ENCODE measurements around the gene BCAR1.
"Not testable (repeated sequence)": the region's sequence is repeated elsewhere in the genome, so short reads cannot be mapped to it uniquely, and the experiment has no call there.

BCAR1 gene

DNA sequence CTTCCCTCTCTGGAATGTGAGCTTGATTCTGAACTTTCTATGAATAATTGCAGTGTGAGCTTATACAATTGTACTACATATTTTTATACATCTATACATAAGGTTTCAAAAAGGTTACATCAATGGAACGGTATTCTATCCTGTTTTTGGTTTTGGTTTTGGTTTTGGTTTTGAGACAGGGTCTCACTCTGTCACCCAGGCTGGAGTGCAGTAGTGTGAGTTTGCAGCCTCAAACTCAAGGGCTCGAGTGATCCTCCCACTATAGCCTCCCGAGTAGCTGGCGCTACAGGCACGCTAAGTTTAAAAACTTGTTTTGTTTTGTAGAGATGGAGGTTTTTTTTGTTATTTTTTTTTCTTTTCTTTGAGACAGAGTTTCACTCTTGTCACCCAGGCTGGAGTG lies 31.6 kb downstream of the BCAR1 start:
- H3K4me3 ChIP-seq (ENCODE audit: extremely low read depth, insufficient read depth, low read length, poor library complexity, severe bottlenecking) = no peak overlapping the region
- H3K27ac ChIP-seq (ENCODE audit: low read depth, low read length, severe bottlenecking) = no peak overlapping the region
- no peaks in the 10 kb centered on the region for H3K9me3 ChIP-seq (ENCODE audit: control insufficient read depth, low read length)
- no peaks in the 10 kb centered on the region for H3K36me3 ChIP-seq (ENCODE audit: control insufficient read depth, insufficient read depth, low read length)
- 93 to 97% methylated on average over 2 to 5 of the region's 5 CpGs for WGBS, 2 experiments (ENCODE audit: insufficient coverage in 2 of 2)
- no peaks in the 10 kb centered on the region for H3K4me1 ChIP-seq (ENCODE audit: control insufficient read depth, insufficient read depth, low read length, poor library complexity, severe bottlenecking)

- 81 to 82% methylated on average over 4 of the region's 4 CpGs for WGBS, 2 experiments (ENCODE audit: insufficient coverage in 2 of 2)
- Histone ChIP-seq H3K36me3 (ENCODE audit: control insufficient read depth, insufficient read depth, low read length) (no peaks in the 10 kb centered on the region), H3K27ac (ENCODE audit: low read depth, low read length, severe bottlenecking) (no peak overlapping the region)
Measured at GRCh38 chr16:75219088-75219487, 32.3 kb downstream of the BCAR1 start.

GRCh38 chr16:75218256-75219076 lies 33.0 kb downstream of the BCAR1 start, which contains the start of gene CTRB1:
Gene CTRB1, plus strand, starts transcription at chr16:75218988. Its CDS starts 20 bp downstream, at chr16:75219008.
- Histone ChIP-seq H3K9me3 (ENCODE audit: control insufficient read depth, low read length) (no peaks in the 10 kb centered on the region), H3K4me1 (ENCODE audit: control insufficient read depth, insufficient read depth, low read length, poor library complexity, severe bottlenecking) (no peaks in the 10 kb centered on the region), H3K4me3 (ENCODE audit: extremely low read depth, insufficient read depth, low read length, poor library complexity, severe bottlenecking) (no peak within 1 kb of the TSS), H3K27ac (ENCODE audit: low read depth, low read length, severe bottlenecking) (no peak within 1 kb of the TSS), H3K36me3 (ENCODE audit: control insufficient read depth, insufficient read depth, low read length) (no peaks in the 10 kb centered on the region)
- WGBS, 2 experiments (ENCODE audit: insufficient coverage in 2 of 2) = 82 to 86% methylated on average over 13 to 18 of the region's 19 CpGs

More at GRCh38 chr16:75219088-75219487, 32.3 kb downstream of the BCAR1 start:
- no peaks in the 10 kb centered on the region for H3K4me1 ChIP-seq (ENCODE audit: control insufficient read depth, insufficient read depth, low read length, poor library complexity, severe bottlenecking)
- H3K4me3 ChIP-seq (ENCODE audit: extremely low read depth, insufficient read depth, low read length, poor library complexity, severe bottlenecking) = no peak overlapping the region
- H3K9me3 ChIP-seq (ENCODE audit: control insufficient read depth, low read length) = no peaks in the 10 kb centered on the region

DNA sequence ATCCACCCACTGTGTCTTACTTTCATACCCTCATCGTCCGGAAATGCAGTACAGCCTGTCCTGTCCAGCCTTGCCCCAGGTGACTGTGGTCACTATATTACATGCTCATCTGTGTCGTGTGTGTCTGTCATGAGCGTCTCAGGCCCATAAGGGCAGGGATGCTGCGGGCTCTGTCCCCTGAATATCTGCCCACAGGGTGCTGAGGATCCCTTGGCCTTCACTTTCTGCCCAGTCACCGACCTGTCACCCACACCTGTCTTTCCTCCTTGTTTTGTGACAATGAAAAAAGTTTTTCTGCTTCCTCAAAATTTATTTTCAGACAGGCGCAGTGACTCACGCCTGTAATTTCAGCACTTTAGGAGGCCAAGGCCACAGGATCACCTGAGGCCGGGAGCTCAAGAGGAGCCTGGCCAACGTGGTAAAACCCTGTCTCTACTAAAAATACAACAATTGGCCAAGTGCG lies 34.0 kb downstream of the BCAR1 start:
- Histone ChIP-seq H3K36me3 (ENCODE audit: control insufficient read depth, insufficient read depth, low read length) (no peaks in the 10 kb centered on the region), H3K9me3 (ENCODE audit: control insufficient read depth, low read length) (no peaks in the 10 kb centered on the region), H3K27ac (ENCODE audit: low read depth, low read length, severe bottlenecking) (no peak overlapping the region), H3K4me3 (ENCODE audit: extremely low read depth, insufficient read depth, low read length, poor library complexity, severe bottlenecking) (no peak overlapping the region), H3K4me1 (ENCODE audit: control insufficient read depth, insufficient read depth, low read length, poor library complexity, severe bottlenecking) (no peaks in the 10 kb centered on the region)
- 88 to 96% methylated on average over 11 of the region's 11 CpGs for WGBS, 2 experiments (ENCODE audit: insufficient coverage in 2 of 2)

DNA sequence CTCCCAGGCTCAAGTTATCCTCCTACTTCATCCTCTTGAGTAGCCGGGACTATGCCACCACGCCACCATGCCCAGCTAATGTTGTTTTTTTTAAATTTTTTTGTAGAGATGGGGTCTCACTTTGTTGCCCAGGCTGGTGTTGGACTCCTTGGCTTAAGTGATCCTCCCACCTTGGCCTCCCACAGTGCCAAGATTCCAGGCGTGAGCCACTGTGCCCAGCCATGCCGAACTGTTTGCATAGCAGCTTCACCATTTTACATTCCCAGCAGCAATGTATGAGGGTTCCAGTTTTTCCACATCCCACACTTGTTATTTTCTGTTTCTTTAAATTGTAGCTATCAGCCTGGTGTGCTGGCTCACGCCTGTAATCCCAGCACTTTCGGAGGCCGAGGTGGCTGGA lies 34.8 kb downstream of the BCAR1 start:
- H3K4me1 ChIP-seq (ENCODE audit: control insufficient read depth, insufficient read depth, low read length, poor library complexity, severe bottlenecking) = no peaks in the 10 kb centered on the region
- H3K27ac ChIP-seq (ENCODE audit: low read depth, low read length, severe bottlenecking) = no peak overlapping the region
- no peaks in the 10 kb centered on the region for H3K36me3 ChIP-seq (ENCODE audit: control insufficient read depth, insufficient read depth, low read length)
- H3K9me3 ChIP-seq (ENCODE audit: control insufficient read depth, low read length) = no peaks in the 10 kb centered on the region
- 100% methylated on average over 3 of the region's 7 CpGs; no CpG with 5 or more reads in 1 of the 2 experiments for WGBS, 2 experiments (ENCODE audit: insufficient coverage in 2 of 2)
- H3K4me3 ChIP-seq (ENCODE audit: extremely low read depth, insufficient read depth, low read length, poor library complexity, severe bottlenecking) = no peak overlapping the region

- no peaks in the 10 kb centered on the region for H3K9me3 ChIP-seq (ENCODE audit: control insufficient read depth, low read length)
- H3K36me3 ChIP-seq (ENCODE audit: control insufficient read depth, insufficient read depth, low read length) = no peaks in the 10 kb centered on the region
- H3K27ac ChIP-seq (ENCODE audit: low read depth, low read length, severe bottlenecking) = no peak overlapping the region
- H3K4me1 ChIP-seq (ENCODE audit: control insufficient read depth, insufficient read depth, low read length, poor library complexity, severe bottlenecking) = no peaks in the 10 kb centered on the region
- H3K4me3 ChIP-seq (ENCODE audit: extremely low read depth, insufficient read depth, low read length, poor library complexity, severe bottlenecking) = no peak overlapping the region
- 100% methylated on average over 1 to 2 of the region's 2 CpGs for WGBS, 2 experiments (ENCODE audit: insufficient coverage in 2 of 2)
Measured at GRCh38 chr16:75216127-75216526, 35.3 kb downstream of the BCAR1 start.

GRCh38 chr16:75211286-75211685 lies 40.1 kb downstream of the BCAR1 start:
- WGBS, 2 experiments (ENCODE audit: insufficient coverage in 2 of 2) = 92 to 96% methylated on average over 9 of the region's 10 CpGs
- not testable (repeated sequence) for H3K27ac ChIP-seq (ENCODE audit: low read depth, low read length, severe bottlenecking); H3K9me3 ChIP-seq (ENCODE audit: control insufficient read depth, low read length); H3K4me1 ChIP-seq (ENCODE audit: control insufficient read depth, insufficient read depth, low read length, poor library complexity, severe bottlenecking); H3K4me3 ChIP-seq (ENCODE audit: extremely low read depth, insufficient read depth, low read length, poor library complexity, severe bottlenecking); H3K36me3 ChIP-seq (ENCODE audit: control insufficient read depth, insufficient read depth, low read length)

DNA sequence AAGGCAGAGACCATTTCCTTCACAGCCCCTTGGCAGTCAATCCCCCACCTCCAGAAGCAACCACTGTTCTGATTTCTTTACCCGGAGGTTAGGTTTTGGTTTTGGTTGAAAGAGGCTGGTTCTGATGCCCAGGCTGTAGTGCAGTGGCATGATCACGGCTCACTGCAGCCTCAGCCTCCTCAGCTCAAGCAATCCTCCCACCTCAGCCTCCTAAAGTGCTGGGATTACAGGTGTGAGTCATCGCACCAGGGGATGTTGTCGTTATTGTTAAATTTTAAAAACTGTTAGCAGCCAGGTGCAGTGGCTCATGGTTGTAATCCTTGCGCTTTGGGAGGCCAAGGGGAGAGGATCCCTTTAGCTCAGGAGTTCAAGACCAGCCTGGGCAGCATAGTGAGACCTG lies 41.5 kb downstream of the BCAR1 start:
- H3K4me1 ChIP-seq (ENCODE audit: control insufficient read depth, insufficient read depth, low read length, poor library complexity, severe bottlenecking) = no peaks in the 10 kb centered on the region
- no peaks in the 10 kb centered on the region for H3K36me3 ChIP-seq (ENCODE audit: control insufficient read depth, insufficient read depth, low read length)
- 93 to 94% methylated on average over 3 to 4 of the region's 5 CpGs for WGBS, 2 experiments (ENCODE audit: insufficient coverage in 2 of 2)
- no peak overlapping the region for H3K4me3 ChIP-seq (ENCODE audit: extremely low read depth, insufficient read depth, low read length, poor library complexity, severe bottlenecking)
- H3K9me3 ChIP-seq (ENCODE audit: control insufficient read depth, low read length) = no peaks in the 10 kb centered on the region
- H3K27ac ChIP-seq (ENCODE audit: low read depth, low read length, severe bottlenecking) = no peak overlapping the region

DNA sequence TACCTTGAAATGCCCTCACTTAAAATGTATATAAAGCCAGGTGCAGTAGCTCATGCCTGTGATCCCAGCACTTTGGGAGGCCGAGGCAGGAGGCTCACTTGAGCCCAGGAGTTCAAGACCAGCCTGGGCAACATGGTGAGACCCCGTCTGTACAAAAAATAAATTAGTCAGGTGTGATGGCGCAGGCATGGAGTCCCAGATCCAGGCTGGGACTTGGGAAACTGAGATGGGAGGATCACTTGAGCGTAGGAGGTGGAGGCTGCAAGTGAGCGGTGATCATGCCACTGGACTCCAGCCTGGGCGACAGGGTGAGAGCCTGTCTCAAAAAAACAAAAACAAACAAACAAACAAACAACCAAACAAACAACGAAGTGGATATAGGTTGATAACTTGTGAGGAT lies 41.9 kb downstream of the BCAR1 start:
- H3K36me3 ChIP-seq (ENCODE audit: control insufficient read depth, insufficient read depth, low read length); H3K4me3 ChIP-seq (ENCODE audit: extremely low read depth, insufficient read depth, low read length, poor library complexity, severe bottlenecking); H3K9me3 ChIP-seq (ENCODE audit: control insufficient read depth, low read length); H3K27ac ChIP-seq (ENCODE audit: low read depth, low read length, severe bottlenecking); H3K4me1 ChIP-seq (ENCODE audit: control insufficient read depth, insufficient read depth, low read length, poor library complexity, severe bottlenecking): not testable (repeated sequence)
- 90 to 95% methylated on average over 3 to 4 of the region's 7 CpGs for WGBS, 2 experiments (ENCODE audit: insufficient coverage in 2 of 2)

GRCh38 chr16:75208861-75209505 lies 42.4 kb downstream of the BCAR1 start:
- 89% methylated on average over 17 to 25 of the region's 27 CpGs for WGBS, 2 experiments (ENCODE audit: insufficient coverage in 2 of 2)
- Histone ChIP-seq H3K4me1 (ENCODE audit: control insufficient read depth, insufficient read depth, low read length, poor library complexity, severe bottlenecking) (no peaks in the 10 kb centered on the region), H3K4me3 (ENCODE audit: extremely low read depth, insufficient read depth, low read length, poor library complexity, severe bottlenecking) (no peak overlapping the region), H3K9me3 (ENCODE audit: control insufficient read depth, low read length) (no peaks in the 10 kb centered on the region), H3K27ac (ENCODE audit: low read depth, low read length, severe bottlenecking) (no peak overlapping the region), H3K36me3 (ENCODE audit: control insufficient read depth, insufficient read depth, low read length) (no peaks in the 10 kb centered on the region)

All from mesodermal cell (in vitro differentiated cells).